ENCODE data around the gene HSPA1A.
"Not testable (repeated sequence)": the region's sequence is repeated elsewhere in the genome, so short reads cannot be mapped to it uniquely, and the experiment has no call there.

GRCh38 chr6:31864123-31864562 is 48.8 kb downstream of the HSPA1A start:
- not testable (repeated sequence) for TF ChIP-seq MAX (IDR thresholded peaks at IDR 0.05; ENCODE audit: low read depth, low read length); CTCF (IDR thresholded peaks at IDR 0.05; ENCODE audit: low read depth, low read length); MYC (IDR thresholded peaks at IDR 0.05; ENCODE audit: low read depth, low read length); POLR2A (IDR thresholded peaks at IDR 0.05; ENCODE audit: extremely low read depth, insufficient read length)
